GM12801 (cell line): ENCODE data around the gene FAHD2A.

Experiments used
- TF ChIP-seq, protein P1 (sequence below): IDR thresholded peaks from one replicate; pipeline ENCODE4 v1.5.1; 2011; ENCODE audit warnings: control low read depth; ENCODE audit not compliant: insufficient read length; ENCODE audit errors: extremely low read depth

The FAHD2A gene

DNA sequence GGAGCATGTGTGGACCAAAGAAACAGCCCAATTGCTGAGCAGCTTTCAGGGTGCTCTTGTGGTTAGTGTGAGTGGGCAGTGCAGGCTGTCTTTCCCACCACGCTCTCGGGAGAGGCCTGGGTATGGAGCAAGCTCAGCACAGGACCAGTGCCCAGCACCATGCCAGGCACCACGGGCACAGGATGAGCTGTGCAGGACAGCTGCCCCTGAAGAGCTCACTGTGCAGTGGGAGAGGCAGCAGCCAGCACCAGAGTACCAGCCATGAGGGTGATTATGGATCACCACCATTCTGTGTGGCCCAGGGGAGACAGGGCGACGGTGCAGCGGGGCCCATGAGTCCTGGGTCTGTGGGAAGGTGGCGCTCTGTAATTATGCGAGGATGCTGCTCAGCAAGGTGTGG, 29.7 kb upstream of the FAHD2A start:
- TF ChIP-seq, protein P1, sequence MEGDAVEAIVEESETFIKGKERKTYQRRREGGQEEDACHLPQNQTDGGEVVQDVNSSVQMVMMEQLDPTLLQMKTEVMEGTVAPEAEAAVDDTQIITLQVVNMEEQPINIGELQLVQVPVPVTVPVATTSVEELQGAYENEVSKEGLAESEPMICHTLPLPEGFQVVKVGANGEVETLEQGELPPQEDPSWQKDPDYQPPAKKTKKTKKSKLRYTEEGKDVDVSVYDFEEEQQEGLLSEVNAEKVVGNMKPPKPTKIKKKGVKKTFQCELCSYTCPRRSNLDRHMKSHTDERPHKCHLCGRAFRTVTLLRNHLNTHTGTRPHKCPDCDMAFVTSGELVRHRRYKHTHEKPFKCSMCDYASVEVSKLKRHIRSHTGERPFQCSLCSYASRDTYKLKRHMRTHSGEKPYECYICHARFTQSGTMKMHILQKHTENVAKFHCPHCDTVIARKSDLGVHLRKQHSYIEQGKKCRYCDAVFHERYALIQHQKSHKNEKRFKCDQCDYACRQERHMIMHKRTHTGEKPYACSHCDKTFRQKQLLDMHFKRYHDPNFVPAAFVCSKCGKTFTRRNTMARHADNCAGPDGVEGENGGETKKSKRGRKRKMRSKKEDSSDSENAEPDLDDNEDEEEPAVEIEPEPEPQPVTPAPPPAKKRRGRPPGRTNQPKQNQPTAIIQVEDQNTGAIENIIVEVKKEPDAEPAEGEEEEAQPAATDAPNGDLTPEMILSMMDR, result no peak

DNA sequence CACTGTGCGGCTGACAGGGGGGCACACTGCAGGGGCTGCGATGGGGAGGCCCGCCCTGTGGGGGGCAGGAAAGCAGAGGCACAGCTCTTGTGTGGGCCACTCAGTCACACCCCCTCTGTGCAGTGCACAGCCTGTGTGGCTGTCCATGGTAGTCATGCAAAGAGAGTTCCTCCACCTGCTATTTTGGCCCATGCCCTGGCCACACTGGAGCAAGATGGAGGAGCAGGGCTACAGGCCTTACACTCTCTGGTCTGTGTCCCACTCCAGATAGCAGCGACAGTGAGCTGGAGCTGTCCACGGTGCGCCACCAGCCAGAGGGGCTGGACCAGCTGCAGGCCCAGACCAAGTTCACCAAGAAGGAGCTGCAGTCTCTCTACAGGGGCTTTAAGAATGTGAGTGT, 28.5 kb upstream of the FAHD2A start:
- TF ChIP-seq, protein P1, result no peak

DNA sequence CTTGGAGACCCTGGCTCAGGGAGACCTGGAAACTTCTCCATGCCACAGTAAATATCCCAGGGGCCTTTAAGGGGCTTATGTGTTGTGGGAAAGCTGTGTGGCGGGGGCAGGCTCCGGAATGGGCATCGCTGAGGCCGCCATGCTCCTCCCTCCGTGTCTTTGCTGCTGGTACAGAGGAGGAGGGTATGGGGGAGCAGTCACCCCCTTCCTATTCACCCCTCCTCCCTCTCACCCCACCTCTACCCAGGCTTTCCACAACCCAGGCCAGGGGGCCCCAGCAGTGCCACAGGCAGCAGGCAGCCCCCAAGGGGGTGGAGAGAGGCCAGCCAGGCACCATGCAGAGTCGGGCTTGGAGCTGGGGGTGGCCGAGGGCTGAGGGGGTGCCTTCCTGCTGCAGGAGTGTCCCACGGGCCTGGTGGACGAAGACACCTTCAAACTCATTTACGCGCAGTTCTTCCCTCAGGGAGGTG, 28.0 kb upstream of the FAHD2A start:
- TF ChIP-seq, protein P1, result no peak

DNA sequence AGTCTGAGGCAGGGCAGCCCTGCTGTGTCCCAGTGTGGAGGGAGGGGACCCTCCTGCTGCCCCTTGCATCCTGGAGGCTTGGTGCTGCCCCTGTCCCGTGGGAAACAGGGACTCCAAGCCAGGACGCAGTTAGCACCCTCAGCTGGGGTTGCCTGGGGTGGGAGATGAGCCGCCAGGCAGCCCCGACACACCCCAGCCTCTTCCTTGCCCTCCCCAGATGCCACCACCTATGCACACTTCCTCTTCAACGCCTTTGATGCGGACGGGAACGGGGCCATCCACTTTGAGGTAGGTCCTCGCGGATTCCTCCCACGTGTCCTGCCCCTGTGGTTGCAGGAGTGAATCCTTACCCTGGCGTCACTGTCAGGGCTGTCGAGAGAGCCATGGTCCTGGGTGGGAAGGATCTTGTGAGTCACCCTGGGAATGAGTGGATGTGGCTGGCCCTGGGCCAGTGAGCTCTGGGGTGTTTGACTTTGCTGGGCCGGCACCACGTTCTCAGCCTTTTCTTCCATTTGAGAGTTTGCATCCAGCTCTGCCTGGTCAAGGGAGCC, 27.5 kb upstream of the FAHD2A start:
- TF ChIP-seq, protein P1, result no peak

DNA sequence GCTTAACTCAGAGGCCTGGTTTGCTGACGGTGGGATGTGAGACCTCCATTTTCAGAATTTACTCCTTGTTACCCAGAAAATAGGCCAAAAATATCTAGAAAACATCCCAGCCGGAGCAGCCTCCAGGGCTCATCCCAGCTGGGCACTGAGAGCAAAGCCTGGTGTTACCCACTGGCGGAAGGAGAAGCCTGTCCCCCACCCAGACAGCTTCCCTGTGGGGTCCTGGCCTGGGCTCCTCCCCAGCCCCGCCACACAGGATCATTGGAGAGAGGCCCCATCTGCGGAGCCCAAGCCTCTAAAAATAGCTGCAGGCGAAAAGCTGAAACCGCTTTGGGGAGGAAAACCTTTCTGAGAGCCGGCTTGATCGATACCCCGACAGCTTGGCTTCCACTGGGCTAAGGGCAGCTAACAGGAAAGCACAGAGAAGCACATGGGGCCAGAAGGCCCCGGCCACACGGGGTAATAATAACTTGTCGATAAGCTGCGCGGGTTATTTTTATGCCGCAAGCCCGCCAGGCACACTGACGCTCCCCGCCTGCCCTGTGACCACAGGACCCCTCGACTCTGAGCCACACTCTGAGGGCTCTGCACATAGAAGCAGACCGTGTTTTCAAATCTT, 26.9 kb upstream of the FAHD2A start:
- TF ChIP-seq, protein P1, result no peak

DNA sequence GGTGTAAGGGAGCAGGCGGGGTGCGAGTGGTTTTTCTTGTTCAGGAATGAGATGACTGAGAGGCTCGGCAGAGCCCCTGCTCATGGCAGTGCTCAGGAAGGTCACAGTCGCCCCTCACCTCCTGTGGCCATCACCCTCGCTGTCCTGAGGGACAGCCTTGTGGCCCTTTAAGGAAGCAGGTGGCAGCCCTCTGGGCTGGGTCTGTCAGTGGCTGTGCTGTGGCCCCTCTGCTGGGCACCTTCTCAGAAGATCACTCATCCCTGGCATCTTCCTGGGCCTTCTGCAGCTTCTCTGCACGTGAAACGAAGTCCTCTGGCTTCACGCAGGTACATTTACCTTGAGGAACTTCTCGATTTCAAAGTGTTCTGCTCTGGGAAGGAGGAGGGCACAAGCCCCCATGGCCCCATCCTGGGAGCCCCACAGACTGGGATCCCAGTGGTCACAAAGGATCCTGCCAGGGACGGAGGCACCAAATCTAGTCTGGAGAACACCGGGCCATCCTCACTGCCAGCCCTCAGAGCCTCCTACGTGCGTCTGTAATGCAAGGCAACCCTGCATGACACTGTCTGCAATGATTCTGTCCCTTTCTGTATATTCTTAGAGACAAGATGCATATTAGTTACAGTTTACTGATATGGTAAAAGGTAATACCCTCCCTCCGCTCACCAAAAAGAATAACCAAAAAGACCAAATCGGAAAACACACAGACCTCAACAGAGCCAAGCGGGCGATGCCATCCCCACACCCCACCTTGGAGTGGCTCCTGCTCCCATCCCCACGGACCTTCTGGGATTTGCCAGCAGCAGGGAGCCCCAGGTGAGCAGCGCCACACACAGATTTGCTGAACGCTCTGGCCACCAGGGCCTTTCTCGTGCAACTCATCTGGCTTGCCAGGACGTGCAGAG, 25.9 kb upstream of the FAHD2A start:
- TF ChIP-seq, protein P1, result no peak

DNA sequence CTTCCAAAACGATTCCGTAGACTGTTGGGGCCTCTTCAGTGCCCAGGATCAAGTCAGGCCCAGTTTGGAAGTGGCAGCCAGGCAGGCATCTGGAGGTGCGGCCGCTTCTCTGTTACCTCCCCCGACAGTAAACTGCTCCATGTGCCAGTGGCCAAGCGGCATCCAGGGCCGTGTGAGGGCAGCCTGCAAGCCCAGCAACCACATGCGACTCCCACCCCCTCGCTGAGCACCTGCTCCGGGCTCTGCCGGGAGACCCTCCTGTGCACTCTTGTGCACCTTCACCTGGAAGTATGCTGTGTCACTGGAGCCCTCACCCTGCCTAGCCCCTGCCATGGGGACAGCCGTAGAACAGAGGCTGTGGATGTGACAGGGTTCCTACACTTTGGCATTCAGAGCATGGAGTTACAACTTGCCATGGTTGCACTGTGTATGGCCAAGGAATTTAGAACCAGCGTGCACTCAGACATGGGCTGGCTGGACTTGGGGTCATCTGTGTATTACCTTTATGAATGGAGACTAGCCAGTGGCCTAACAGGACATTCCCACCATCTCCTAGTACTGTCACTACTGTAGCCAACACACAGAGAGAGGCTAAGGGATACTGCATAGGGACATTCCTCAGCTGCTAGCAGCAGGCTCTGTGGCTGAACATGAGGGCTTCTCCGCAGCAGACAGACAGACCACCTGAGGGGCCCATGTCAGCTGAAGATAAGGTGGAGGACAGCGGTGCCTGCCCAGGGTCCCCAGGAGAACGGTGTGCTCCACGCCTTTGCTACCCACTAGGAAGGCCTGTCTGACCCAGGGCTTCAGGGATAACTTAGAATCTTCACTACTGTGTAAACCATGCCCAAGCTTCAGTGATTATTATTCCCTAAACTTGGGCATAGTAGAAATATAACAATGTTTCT, 25.0 kb upstream of the FAHD2A start:
- TF ChIP-seq, protein P1, result no peak
